ENCODE measurements around the gene METTL2A. TPM values are rescaled to one million over a fixed set of nuclear protein-coding genes. Genes with fewer than 3 reads are reported as not detected.

Gene METTL2A
- total RNA-seq, 2 donors from 2014 or later: 7.2 to 22.0 TPM

Other genes starting within 250 kb of the METTL2A start
- gene EFCAB3, start 43.3 kb upstream of the METTL2A start, total RNA-seq: not detected
- gene TLK2, start 54.9 kb downstream of the METTL2A start, total RNA-seq: 10 to 100 TPM; 45.2 to 71.5 TPM
- gene MRC2, start 203.8 kb downstream of the METTL2A start, total RNA-seq: 100 to 1,000 TPM; 184 to 242 TPM

Data from thoracic aorta (tissue), 2 donors.